NCI-H446 (cell line): ENCODE results near the gene KCNAB1.

Experiments
- DNase-seq, 2 experiments: peaks; one replicate each; lab custom pipeline; 2025; lab: John Stamatoyannopoulos, UW

Gene KCNAB1

GRCh38 chr3:156409694-156410093 is 289.3 kb downstream of the KCNAB1 start:
- DNase-seq, result no peak

GRCh38 chr3:156412600-156412999 is 292.2 kb downstream of the KCNAB1 start:
- no peak for DNase-seq

GRCh38 chr3:156413293-156413892 is 293.0 kb downstream of the KCNAB1 start:
- peak in 1 of 2 experiments; percentile 44 for DNase-seq

GRCh38 chr3:156416846-156417558 is 296.6 kb downstream of the KCNAB1 start:
- DNase-seq, result no peak

- DNase-seq, result no peak
These were observed 297.3 kb downstream of the KCNAB1 start for GRCh38 chr3:156417559-156418132.

- DNase-seq, result no peak
These were observed 298.1 kb downstream of the KCNAB1 start for GRCh38 chr3:156418428-156418827.

GRCh38 chr3:156421534-156421933 is 301.2 kb downstream of the KCNAB1 start:
- DNase-seq, result no peak

GRCh38 chr3:156424758-156425157 is 304.4 kb downstream of the KCNAB1 start:
- DNase-seq, result no peak

- DNase-seq, result peak in 1 of 2 experiments; percentile 21
These were observed 305.3 kb downstream of the KCNAB1 start for GRCh38 chr3:156425651-156426050.

- DNase-seq, result peak in 1 of 2 experiments; percentile 15
These were observed 308.7 kb downstream of the KCNAB1 start for GRCh38 chr3:156429125-156429524.

- DNase-seq, result no peak
These were observed 311.2 kb downstream of the KCNAB1 start for GRCh38 chr3:156431334-156432124.

- DNase-seq, result no peak
These were observed 312.2 kb downstream of the KCNAB1 start for GRCh38 chr3:156432563-156432962.

- DNase-seq, result no peak
These were observed 312.8 kb downstream of the KCNAB1 start for GRCh38 chr3:156433138-156433537.

GRCh38 chr3:156433910-156434309 is 313.5 kb downstream of the KCNAB1 start:
- DNase-seq, result no peak

- DNase-seq, result no peak
These were observed 314.5 kb downstream of the KCNAB1 start for GRCh38 chr3:156434921-156435320.

GRCh38 chr3:156443079-156443478 is 322.7 kb downstream of the KCNAB1 start:
- no peak for DNase-seq

- DNase-seq, result no peak
These were observed 325.0 kb downstream of the KCNAB1 start for GRCh38 chr3:156445117-156446090.

- DNase-seq, result peak in 1 of 2 experiments; percentile 66
These were observed 327.9 kb downstream of the KCNAB1 start for GRCh38 chr3:156448300-156448699.

- DNase-seq, result peak in 1 of 2 experiments; percentile 52
These were observed 329.6 kb downstream of the KCNAB1 start for GRCh38 chr3:156449710-156450574.

GRCh38 chr3:156455839-156456238 is 335.5 kb downstream of the KCNAB1 start:
- no peak for DNase-seq
